GM12874 (cell line): ENCODE data around the gene NR3C1.

ENCODE experiments used
- TF ChIP-seq, protein P1 (sequence below): IDR thresholded peaks from 2 replicates; pipeline ENCODE4 v1.5.1; 2011; ENCODE audit warnings: low read depth, mild to moderate bottlenecking, control low read depth, low read length, moderate library complexity; ENCODE audit not compliant: insufficient read depth

The NR3C1 gene

DNA sequence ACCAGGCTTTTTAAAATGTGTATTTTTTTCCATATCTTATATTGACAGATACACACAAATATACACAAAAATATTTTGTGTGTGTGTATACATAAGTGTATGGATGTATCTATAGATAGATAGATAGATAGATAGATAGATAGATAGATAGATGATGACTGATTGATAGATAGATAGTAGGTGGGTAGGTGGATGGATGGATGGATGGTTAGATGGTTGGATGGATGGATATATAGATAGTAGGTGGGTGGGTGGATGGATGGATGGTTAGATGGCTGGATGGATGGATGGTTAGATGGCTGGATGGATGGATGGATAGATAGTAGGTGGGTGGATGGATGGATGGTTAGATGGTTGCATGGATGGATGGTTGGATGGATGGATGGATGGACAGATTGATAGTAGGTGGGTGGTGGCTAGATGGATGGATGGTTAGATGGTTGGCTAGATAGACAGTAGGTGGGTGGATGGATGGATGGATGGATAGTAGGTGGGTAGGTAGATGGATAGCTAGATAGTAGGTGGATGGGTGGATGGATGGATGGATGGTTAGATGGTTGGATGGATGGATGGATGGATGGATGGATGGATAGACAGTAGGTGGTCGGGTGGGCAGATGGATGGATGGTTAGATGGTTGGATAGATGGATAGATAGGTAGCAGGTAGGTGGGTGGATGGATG, 156.2 kb downstream of the NR3C1 start:
- TF ChIP-seq, protein P1, sequence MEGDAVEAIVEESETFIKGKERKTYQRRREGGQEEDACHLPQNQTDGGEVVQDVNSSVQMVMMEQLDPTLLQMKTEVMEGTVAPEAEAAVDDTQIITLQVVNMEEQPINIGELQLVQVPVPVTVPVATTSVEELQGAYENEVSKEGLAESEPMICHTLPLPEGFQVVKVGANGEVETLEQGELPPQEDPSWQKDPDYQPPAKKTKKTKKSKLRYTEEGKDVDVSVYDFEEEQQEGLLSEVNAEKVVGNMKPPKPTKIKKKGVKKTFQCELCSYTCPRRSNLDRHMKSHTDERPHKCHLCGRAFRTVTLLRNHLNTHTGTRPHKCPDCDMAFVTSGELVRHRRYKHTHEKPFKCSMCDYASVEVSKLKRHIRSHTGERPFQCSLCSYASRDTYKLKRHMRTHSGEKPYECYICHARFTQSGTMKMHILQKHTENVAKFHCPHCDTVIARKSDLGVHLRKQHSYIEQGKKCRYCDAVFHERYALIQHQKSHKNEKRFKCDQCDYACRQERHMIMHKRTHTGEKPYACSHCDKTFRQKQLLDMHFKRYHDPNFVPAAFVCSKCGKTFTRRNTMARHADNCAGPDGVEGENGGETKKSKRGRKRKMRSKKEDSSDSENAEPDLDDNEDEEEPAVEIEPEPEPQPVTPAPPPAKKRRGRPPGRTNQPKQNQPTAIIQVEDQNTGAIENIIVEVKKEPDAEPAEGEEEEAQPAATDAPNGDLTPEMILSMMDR: no peak

DNA sequence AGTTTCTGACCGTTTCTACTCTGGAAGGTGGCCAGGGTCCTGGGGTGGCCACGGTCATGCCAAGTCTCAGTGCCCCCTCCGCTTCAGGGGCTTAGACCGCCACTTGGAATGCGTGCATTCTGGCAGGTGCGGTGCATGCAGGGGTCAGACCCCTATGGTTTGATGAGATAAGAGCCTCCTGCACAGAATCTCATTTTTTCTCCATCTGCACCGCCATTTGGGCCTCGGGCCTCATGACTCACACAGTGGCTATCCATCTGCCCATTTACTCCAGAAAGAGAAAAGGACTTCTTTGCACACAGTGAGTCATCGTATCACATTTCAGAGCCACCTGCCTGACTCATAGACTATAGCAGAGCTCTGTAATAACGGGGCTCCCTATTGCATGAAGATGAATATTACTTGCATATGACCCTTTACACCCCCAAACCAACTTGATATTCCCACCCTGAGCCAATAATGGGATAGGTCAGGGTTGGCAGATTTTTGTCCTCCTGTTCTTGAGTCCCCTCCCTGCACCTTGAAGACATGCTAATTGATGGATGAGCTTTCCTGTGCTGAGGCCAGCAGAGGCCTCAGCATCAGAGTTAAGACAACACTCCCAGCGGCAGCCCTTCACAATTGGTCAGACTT, 157.4 kb downstream of the NR3C1 start:
- TF ChIP-seq, protein P1: no peak

DNA sequence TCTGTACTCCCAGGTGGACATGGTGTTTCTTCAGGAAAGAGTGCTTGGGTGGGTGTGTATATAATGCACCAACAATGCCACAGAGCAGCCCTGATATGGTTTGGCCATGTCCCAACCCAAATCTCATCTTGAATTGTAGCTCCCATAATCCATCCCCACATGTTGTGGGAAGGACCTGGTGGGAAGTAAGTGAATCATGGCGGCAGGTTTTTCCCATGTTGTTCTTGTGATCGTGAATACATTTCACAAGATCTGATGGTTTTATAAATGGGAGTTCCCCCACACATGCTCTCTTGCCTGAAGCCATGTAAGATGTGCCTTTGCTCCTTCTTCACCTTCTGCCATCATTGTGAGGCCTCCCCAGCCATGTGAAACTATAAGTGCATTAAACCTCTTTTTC, 158.5 kb downstream of the NR3C1 start:
- TF ChIP-seq, protein P1: no peak

DNA sequence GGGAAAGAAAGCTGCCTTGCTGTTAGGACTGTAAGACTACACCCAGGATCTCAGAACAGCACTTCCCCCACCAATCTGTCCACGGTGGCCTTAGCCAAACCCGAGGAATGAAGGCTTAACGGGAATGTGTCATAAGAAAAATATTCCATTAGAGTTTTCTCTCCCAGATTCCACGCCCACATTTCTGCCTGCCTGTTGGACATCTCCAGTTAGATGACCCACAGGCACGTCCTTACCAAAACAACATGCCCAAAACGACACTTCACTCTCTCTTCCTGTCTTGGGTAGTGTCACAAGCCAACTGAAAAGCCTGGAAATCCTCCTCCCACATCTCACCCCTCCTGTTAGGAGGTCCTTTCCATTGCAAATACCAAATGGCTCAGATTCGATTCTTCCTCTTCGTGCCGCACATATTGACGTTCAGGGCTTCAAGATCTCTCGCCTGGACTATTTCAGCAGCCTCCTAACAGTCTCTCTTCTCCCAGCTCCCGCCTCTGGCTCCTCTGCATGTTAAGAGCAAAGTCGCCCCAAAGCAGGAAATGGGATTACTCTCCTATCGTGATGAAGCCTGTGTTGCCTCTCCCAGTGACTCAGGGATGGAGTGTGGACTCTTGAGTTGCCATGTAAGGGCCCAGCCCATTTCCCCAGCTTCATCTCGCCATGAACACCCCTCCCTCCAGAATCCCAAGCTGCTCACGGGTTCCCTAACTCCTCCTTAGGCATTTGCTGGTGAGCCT, 159.3 kb downstream of the NR3C1 start:
- TF ChIP-seq, protein P1: no peak

DNA sequence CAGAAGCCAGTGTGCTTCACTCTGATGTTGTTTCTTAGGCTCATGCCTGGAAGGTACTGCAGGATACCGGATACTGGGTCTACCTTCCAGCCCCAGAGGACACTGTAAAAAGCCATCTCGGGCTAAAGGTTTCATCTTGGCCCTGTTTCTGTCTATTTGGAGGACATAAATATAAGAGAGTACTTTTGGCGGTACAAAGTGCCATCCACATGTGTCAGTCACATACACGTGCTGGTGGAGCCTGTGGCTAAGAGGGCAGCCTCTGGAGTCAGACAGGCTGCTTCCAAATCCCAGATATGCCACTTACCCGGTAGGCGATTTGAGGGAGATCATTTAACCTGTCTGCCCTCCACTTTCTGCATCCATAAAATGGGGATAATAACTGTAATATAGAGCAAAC, 160.4 kb downstream of the NR3C1 start:
- TF ChIP-seq, protein P1: no peak

DNA sequence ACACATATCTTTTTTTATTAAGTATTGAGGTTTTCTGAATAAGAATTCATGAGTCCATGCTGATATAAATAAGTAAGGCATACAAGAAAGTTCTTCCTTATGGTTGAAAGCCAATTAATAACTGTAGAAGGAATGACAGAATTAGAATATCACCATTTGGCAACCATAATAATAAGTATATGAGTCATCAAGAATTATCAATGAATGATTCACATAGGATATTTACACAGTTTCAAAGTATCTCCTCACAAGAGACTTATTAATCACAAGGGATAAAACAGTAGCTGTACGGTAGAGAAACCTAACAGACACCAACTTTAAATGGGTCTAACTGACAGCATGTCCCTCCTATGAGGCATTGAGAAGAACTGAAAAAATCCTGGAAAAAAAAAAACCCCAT, 161.6 kb downstream of the NR3C1 start:
- TF ChIP-seq, protein P1: no peak

DNA sequence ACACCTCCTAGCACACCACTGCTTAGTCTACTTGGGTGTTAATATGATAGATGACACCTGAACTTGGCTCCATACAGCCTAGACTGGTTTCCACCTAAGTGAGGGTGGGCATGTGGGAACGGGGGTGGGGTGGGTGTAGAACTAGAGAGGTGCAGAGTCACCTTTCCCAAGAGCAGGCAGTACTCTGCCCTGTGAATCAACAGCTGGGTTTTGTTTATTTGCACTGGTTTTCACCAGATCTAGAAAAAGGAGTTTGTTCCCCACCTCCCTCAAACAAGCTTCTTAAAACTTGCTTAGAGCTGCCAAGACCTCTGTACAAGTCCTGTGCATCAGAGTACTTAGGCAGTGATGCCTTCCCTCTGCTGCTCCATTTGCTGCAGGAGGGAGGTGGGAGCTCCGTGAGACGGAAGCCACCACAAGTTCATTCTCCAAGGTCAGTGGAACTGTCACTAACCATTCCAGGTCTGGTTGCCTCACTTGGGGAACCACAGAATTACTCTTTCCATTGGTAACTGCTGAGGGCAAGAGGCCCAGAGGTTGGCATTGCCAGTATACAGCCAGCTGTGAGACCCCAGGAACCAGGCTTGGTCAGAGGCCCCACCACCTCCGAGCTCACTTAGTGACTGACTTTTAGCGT, 163.5 kb downstream of the NR3C1 start:
- TF ChIP-seq, protein P1: no peak
